ENCODE measurements around the gene MOB1A.

DNA sequence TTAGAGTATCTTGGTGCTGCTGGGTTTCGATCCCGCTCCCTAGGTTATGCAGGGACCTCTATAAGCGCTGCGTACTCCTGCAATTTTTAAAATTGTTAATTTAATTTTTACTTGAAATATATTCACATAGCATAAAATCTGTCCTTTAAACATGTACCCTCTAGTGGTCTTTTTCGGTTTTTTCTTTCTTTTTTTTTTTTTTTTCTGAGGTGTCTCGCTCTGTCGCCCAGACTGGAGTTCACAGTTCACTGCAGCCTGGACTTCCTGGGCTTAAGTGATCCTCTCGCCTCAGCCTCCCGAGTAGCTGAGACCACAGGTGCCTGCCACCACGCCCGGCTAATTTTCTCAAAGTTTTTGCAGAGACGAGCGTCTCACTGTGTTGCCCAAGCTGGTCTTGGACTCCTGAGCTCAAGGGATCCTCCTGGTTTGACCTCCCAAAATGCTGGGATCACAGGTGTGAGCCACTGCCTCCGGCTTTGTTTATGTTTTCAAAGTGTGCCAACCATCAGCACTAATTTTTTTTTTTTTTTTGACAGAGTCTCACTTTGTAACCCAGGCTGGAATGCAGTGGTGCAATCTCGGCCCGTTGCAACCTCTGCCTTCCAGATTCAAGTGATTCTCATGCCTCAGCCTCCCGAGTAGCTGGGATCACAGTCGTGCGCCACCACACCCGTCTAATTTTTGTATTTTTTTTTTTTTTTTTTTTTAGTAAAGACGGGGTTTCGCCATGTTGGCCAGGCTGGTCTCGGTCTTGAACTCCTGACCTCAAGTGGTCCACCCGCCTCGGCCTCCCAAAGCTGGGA, 585 bp upstream of the MOB1A start:
- no peak; the same call in none of the 2 replicates for TF ChIP-seq POLR2AphosphoS5 (IDR thresholded peaks at IDR 0.05; ENCODE audit: borderline replicate concordance, low read depth, low read length)
- no peak for TF ChIP-seq EZH2 (IDR thresholded peaks at IDR 0.05)
- no peak for TF ChIP-seq FOXP2 (optimal IDR thresholded peaks at IDR 0.05; ENCODE audit: control extremely low read depth, extremely low read length, insufficient read depth)
